Testis (tissue), 2 donors: ENCODE results near the gene MAP2K2.

Source experiments
- POLR2A ChIP-seq: fragments of 450-650 bp; IDR thresholded peaks from one replicate; pipeline ENCODE4 v1.6.1; 2017; ENCODE audit warnings: antibody characterized with exemption, mild to moderate bottlenecking, moderate library complexity
- TF ChIP-seq, protein P1 (sequence below), 3 experiments: fragments of 450-650 bp in 2 of 3; fragments of 200-600 bp in 1 of 3; sonication (generic) in 1 of 3; IDR thresholded peaks; one replicate each; pipeline ENCODE4 v1.5.1; 2016 to 2019; ENCODE audit warnings: antibody characterized with exemption in 3 of 3, mild to moderate bottlenecking in 2 of 3, moderate library complexity in 1 of 3

DNA sequence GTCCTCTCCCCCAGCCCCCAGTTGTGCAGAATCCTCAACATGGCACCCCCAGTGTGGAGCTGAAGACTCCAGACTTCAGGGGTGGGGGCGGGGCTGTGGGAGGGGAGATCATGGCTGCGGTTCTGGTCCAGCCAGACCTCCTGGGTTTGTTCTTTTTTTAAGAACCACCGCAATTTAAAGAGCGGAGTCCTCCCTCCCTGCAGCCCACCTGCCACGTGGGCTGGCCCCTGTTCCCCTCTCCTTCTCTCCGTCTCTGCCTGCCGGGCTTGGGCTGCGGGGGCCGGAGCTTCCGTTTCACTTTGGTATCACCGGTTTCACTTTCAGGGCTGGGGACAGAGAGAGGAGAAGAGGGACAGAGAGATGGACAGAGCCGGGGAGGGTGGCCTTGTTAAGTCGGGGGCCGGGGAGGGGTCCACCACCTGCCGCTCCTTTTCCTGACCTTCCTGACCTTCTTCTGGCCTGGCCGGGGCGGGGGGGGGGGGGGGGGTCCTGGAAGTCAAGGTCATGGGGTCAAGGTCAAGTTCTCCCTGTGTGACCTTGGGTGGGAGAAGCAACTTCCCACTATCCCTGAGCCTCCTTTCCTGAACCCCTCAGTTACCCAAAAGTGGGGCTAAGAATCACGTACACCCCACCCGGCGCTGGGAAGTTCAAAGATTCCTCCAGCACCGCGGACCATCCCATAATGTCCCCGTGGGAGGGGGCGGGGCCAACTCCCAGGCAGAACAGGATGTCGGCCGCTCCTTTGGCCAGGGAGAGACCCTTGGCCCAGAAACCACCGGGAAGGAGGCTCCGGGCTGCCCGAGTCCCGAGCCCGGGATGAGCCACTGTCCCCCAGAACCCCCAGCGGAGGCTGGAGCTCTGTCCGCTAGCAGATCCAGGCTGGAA, 45.9 kb downstream of the MAP2K2 start:
- no peak for TF ChIP-seq POLR2A
- TF ChIP-seq, protein P1, sequence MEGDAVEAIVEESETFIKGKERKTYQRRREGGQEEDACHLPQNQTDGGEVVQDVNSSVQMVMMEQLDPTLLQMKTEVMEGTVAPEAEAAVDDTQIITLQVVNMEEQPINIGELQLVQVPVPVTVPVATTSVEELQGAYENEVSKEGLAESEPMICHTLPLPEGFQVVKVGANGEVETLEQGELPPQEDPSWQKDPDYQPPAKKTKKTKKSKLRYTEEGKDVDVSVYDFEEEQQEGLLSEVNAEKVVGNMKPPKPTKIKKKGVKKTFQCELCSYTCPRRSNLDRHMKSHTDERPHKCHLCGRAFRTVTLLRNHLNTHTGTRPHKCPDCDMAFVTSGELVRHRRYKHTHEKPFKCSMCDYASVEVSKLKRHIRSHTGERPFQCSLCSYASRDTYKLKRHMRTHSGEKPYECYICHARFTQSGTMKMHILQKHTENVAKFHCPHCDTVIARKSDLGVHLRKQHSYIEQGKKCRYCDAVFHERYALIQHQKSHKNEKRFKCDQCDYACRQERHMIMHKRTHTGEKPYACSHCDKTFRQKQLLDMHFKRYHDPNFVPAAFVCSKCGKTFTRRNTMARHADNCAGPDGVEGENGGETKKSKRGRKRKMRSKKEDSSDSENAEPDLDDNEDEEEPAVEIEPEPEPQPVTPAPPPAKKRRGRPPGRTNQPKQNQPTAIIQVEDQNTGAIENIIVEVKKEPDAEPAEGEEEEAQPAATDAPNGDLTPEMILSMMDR (IDR thresholded peaks at IDR 0.05): no peak
